HL-60 (cell line): ENCODE data around the gene IMMP2L.

Experiments
- DNase-seq, 2 experiments: peaks; one replicate each; pipeline ENCODE4 v3.0.0-alpha.2; 2010 to 2020; ENCODE audit warnings: low read depth in 1 of 2, low spot score in 1 of 2
- H3K27ac ChIP-seq: fragments of 250-450 bp; sonication (Bioruptor Pico); replicated peaks from 2 replicates; pipeline ENCODE4 v1.5.1; 2020; ENCODE audit warnings: mild to moderate bottlenecking, moderate library complexity
- H3K27me3 ChIP-seq: fragments of 250-450 bp; sonication (Bioruptor Pico); 2 replicates; pipeline ENCODE4 v1.5.1; 2021; ENCODE audit warnings: mild to moderate bottlenecking, moderate library complexity; ENCODE audit not compliant: insufficient read depth, poor library complexity, severe bottlenecking
- H3K4me3 ChIP-seq: replicated peaks from 2 replicates; pipeline ENCODE4 v1.5.1; 2011; ENCODE audit warnings: mild to moderate bottlenecking, control low read depth, low read length; ENCODE audit not compliant: insufficient read depth
- GABPA ChIP-seq: IDR thresholded peaks from 2 replicates; pipeline ENCODE4 v1.6.1; 2012; ENCODE audit warnings: low read depth
- POLR2AphosphoS5 ChIP-seq: IDR thresholded peaks from 2 replicates; pipeline ENCODE4 v1.6.1; 2012; ENCODE audit warnings: low read depth
- SPI1 ChIP-seq: IDR thresholded peaks from 2 replicates; pipeline ENCODE4 v1.6.1; 2012; ENCODE audit warnings: low read depth, mild to moderate bottlenecking, borderline replicate concordance
- TF ChIP-seq, protein P1 (sequence below): IDR thresholded peaks from one replicate; pipeline ENCODE4 v1.5.1; 2011; ENCODE audit warnings: low read length, control low read depth, inconsistent platforms; ENCODE audit not compliant: insufficient read depth
- TF ChIP-seq, protein P2 (sequence below): IDR thresholded peaks from 2 replicates; pipeline ENCODE4 v1.6.1; 2012; ENCODE audit warnings: low read depth; ENCODE audit not compliant: insufficient replicate concordance

Gene IMMP2L

DNA sequence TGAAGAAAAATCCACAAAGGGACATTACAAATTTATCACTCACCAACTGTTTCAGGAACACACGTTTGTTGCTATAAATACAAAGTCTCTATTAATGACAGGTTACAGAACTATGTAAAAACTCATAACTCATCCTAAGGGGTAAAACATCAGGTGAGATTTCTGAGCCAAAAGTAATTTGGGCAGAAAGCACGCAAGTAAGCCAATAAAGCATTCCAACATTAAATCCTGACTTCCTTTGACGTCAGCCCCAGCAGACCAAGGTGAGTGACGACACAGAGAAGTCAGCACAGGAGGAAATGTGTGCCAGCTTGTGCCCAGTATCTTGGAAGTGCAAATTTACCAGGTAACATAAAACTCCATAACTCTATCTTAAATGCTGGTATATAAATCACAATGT, 45.7 kb downstream of the IMMP2L start:
- TF ChIP-seq POLR2AphosphoS5 (no peak), SPI1 (no peak), GABPA (no peak)
- TF ChIP-seq, protein P1, sequence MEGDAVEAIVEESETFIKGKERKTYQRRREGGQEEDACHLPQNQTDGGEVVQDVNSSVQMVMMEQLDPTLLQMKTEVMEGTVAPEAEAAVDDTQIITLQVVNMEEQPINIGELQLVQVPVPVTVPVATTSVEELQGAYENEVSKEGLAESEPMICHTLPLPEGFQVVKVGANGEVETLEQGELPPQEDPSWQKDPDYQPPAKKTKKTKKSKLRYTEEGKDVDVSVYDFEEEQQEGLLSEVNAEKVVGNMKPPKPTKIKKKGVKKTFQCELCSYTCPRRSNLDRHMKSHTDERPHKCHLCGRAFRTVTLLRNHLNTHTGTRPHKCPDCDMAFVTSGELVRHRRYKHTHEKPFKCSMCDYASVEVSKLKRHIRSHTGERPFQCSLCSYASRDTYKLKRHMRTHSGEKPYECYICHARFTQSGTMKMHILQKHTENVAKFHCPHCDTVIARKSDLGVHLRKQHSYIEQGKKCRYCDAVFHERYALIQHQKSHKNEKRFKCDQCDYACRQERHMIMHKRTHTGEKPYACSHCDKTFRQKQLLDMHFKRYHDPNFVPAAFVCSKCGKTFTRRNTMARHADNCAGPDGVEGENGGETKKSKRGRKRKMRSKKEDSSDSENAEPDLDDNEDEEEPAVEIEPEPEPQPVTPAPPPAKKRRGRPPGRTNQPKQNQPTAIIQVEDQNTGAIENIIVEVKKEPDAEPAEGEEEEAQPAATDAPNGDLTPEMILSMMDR = no peak
- TF ChIP-seq, protein P2, sequence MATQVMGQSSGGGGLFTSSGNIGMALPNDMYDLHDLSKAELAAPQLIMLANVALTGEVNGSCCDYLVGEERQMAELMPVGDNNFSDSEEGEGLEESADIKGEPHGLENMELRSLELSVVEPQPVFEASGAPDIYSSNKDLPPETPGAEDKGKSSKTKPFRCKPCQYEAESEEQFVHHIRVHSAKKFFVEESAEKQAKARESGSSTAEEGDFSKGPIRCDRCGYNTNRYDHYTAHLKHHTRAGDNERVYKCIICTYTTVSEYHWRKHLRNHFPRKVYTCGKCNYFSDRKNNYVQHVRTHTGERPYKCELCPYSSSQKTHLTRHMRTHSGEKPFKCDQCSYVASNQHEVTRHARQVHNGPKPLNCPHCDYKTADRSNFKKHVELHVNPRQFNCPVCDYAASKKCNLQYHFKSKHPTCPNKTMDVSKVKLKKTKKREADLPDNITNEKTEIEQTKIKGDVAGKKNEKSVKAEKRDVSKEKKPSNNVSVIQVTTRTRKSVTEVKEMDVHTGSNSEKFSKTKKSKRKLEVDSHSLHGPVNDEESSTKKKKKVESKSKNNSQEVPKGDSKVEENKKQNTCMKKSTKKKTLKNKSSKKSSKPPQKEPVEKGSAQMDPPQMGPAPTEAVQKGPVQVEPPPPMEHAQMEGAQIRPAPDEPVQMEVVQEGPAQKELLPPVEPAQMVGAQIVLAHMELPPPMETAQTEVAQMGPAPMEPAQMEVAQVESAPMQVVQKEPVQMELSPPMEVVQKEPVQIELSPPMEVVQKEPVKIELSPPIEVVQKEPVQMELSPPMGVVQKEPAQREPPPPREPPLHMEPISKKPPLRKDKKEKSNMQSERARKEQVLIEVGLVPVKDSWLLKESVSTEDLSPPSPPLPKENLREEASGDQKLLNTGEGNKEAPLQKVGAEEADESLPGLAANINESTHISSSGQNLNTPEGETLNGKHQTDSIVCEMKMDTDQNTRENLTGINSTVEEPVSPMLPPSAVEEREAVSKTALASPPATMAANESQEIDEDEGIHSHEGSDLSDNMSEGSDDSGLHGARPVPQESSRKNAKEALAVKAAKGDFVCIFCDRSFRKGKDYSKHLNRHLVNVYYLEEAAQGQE = no peak
- no peak overlapping the region for H3K27ac ChIP-seq
- no peak for DNase-seq
- H3K27me3 ChIP-seq = no peaks in the 10 kb centered on the region
- H3K4me3 ChIP-seq = no peak overlapping the region

DNA sequence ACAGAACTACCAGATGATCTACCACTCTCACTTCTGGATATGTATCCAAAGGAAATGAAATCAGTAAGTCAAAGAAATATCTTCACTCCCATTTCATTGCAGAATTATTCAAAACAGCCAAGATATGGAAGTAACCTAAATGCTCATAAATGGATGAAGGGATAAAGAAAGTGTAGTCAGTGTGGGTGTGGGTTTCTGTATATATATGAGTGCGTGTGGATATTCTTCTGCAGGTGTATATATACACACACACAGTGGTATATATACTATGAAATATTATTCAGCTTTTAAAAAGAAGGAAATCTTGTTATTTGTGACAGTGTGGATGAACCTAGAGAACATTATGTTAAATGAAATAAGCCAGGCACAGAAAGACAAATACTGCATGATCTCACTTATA, 48.7 kb downstream of the IMMP2L start:
- no peak overlapping the region for H3K4me3 ChIP-seq
- TF ChIP-seq, protein P2 = no peak
- TF ChIP-seq GABPA (no peak), POLR2AphosphoS5 (no peak), SPI1 (no peak)
- TF ChIP-seq, protein P1 = no peak
- no peak overlapping the region for H3K27ac ChIP-seq
- no peaks in the 10 kb centered on the region for H3K27me3 ChIP-seq
- DNase-seq = no peak

DNA sequence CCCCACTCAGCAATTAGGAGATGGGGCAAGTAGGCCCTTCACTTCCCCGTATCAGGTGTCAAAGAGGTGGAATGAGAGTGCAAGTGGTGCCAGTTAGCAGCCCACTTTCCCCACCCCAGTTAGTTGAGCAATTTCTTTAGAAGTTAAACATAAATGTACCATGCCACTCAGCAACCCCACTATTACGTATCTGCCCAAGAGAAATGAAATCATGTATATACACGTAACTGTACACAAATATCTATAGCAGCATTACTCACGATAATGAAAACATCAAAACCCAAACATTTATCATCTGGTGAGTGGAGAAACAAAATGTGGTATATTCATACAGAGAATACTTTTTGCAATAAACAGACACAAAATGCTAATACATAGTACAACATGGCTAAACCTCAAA, 50.4 kb downstream of the IMMP2L start:
- Histone ChIP-seq H3K27ac (no peak overlapping the region), H3K4me3 (no peak overlapping the region), H3K27me3 (no peaks in the 10 kb centered on the region)
- DNase-seq = no peak
- TF ChIP-seq POLR2AphosphoS5 = no peak
- TF ChIP-seq, protein P1 = no peak
- TF ChIP-seq GABPA = no peak
- TF ChIP-seq SPI1 = no peak
- TF ChIP-seq, protein P2 = no peak
